Measurements from ENCODE around the gene ACTL6B.

DNA sequence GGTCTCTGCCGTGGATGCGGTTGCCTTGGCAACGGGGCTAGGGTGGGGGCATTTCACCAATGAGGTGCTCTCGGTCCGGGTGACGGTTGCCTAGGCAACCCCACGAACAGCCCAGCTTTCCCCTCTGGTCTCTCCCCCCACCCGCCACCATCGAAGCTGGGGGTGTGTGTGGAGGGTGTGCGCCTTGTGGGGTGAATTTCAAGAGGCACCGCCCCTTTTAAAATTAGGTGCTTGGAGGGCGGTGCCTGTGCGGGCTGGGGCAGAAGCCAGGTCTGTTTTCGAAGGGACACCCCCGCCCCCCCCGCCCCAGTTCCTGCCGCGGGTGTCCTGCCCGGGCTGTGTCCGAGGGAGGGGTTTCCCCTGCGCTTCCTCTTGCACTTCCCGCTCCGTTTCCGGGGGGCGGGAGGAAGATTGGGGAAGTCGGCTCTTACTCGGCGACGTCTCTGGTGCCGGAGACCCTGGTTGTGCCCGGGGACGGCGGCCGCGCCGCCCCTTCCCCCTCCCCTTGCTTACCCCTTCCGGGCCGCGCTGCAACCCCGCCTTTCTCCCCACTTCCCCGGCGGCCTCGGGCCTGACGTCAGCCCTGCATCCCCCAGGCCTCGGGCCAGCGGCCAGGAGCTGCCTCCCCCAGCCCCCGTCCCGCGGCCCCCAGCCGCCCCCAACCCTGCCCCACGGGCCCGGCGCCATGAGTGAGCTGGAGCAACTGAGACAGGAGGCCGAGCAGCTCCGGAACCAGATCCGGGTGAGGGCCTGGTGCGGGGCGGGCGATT is 19.5 kb upstream of the ACTL6B start:
- TF ChIP-seq, protein P1, sequence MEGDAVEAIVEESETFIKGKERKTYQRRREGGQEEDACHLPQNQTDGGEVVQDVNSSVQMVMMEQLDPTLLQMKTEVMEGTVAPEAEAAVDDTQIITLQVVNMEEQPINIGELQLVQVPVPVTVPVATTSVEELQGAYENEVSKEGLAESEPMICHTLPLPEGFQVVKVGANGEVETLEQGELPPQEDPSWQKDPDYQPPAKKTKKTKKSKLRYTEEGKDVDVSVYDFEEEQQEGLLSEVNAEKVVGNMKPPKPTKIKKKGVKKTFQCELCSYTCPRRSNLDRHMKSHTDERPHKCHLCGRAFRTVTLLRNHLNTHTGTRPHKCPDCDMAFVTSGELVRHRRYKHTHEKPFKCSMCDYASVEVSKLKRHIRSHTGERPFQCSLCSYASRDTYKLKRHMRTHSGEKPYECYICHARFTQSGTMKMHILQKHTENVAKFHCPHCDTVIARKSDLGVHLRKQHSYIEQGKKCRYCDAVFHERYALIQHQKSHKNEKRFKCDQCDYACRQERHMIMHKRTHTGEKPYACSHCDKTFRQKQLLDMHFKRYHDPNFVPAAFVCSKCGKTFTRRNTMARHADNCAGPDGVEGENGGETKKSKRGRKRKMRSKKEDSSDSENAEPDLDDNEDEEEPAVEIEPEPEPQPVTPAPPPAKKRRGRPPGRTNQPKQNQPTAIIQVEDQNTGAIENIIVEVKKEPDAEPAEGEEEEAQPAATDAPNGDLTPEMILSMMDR (IDR thresholded peaks at IDR 0.05) = no peak
- TF ChIP-seq POLR2A (IDR thresholded peaks at IDR 0.05) (no peak), EP300 (IDR thresholded peaks at IDR 0.05) (no peak), POLR2AphosphoS5 (IDR thresholded peaks at IDR 0.05) (peak in 1 of 3 donors; percentile 28)
